Upper lobe of right lung (tissue), 1 donor: ENCODE results near the gene GNMT. TPM values are rescaled to one million over a fixed set of nuclear protein-coding genes. Genes with fewer than 3 reads are reported as not detected.

ENCODE experiments used
- ATAC-seq: fragments of 200-7000 bp; cut with Tn5 transposase; one replicate; pipeline ENCODE4 v1.9.1; 2020; ENCODE audit warnings: mild to moderate bottlenecking, moderate library complexity
- DNase-seq: peaks from one replicate; pipeline ENCODE4 v3.0.0-alpha.2; 2020
- H3K27ac ChIP-seq: fragments of 200-600 bp; one replicate; pipeline ENCODE4 v1.8.0; 2022
- H3K27me3 ChIP-seq: fragments of 200-600 bp; one replicate; pipeline ENCODE4 v1.8.0; 2022; ENCODE audit warnings: mild to moderate bottlenecking
- H3K36me3 ChIP-seq: fragments of 200-600 bp; one replicate; pipeline ENCODE4 v1.8.0; 2022
- H3K4me1 ChIP-seq: fragments of 200-600 bp; one replicate; pipeline ENCODE4 v1.8.0; 2022
- H3K4me3 ChIP-seq: fragments of 200-600 bp; one replicate; pipeline ENCODE4 v1.8.0; 2022; ENCODE audit warnings: mild to moderate bottlenecking
- H3K9me3 ChIP-seq: fragments of 200-600 bp; one replicate; pipeline ENCODE4 v1.8.0; 2022
- intact Hi-C: fragments of 100-400 bp; cut with DNase I; formaldehyde crosslinking; loops from one replicate; pipeline ENCODE4 v1.11.0; 2022
- total RNA-seq: library from RNA; stranded (reverse); fragmentation: NEBNext Ultra II Directional; extraction: Animal tissue kit (Norgen Biotek cat#: 25700); gene quantifications from one replicate; pipeline ENCODE4 v1.2.1, GENCODE V29; 2021
- TF ChIP-seq, protein P1 (sequence below): fragments of 200-600 bp; IDR thresholded peaks from one replicate; pipeline ENCODE4 v1.8.0; 2022; ENCODE audit warnings: antibody characterized with exemption
- donor health status: DM: no; HTN: yes; CAD: no; lungs with severe emphysema.

Gene GNMT
- total RNA-seq, 1 donor from 2014 or later, result 1.4 TPM

DNA sequence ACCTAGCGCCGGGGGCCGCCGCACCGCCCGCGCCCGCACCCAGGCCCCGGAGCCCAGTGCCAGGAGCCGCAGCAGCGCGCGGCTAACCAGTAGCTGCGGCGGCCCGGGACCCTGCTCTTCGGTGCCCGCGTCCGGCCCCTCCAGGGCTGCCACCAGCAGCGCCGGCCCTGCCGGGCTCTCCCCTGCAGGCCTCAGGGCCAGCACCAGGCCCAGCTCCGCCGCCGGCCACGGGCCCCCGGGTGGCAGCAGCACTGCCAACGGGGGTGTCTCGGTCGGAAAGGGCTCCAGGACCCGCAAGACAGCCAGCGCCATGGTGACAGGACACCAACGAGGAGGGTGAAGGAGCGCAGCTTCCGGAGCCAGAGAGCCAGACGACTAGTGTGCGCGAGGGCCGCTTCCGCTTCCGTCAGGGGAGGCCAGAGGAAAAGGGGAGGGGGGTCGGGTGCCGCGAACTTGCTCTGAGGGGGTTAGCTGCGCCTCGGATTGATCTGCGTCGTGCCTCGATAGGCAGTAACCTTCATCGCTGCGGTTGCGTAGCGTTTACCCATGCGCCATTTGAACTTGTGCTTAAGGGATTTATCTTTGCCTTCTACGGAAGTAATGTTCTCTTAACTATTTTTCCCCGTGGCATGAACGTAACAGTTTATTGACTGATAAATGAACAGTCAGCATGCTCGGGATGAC lies 18.4 kb downstream of the GNMT start, which contains the start of gene PEX6:
Gene PEX6 (minus strand): TSS at position 343 of the 684 bp plus-strand sequence. CDS start 31 bp downstream, at position 312.
- intact Hi-C loops, result no loop called here
- Histone ChIP-seq H3K9me3 (no peaks in the 10 kb centered on the region), H3K4me3 (peak within 1 kb of the TSS; percentile 95), H3K27me3 (no peaks in the 10 kb centered on the region), H3K36me3 (no peaks in the 10 kb centered on the region), H3K4me1 (peaks cover 24% of the 10 kb centered on the region), H3K27ac (peak within 1 kb of the TSS; percentile 92)
- DNase-seq (peak; percentile 97), ATAC-seq (peak; percentile 98)
- TF ChIP-seq, protein P1, sequence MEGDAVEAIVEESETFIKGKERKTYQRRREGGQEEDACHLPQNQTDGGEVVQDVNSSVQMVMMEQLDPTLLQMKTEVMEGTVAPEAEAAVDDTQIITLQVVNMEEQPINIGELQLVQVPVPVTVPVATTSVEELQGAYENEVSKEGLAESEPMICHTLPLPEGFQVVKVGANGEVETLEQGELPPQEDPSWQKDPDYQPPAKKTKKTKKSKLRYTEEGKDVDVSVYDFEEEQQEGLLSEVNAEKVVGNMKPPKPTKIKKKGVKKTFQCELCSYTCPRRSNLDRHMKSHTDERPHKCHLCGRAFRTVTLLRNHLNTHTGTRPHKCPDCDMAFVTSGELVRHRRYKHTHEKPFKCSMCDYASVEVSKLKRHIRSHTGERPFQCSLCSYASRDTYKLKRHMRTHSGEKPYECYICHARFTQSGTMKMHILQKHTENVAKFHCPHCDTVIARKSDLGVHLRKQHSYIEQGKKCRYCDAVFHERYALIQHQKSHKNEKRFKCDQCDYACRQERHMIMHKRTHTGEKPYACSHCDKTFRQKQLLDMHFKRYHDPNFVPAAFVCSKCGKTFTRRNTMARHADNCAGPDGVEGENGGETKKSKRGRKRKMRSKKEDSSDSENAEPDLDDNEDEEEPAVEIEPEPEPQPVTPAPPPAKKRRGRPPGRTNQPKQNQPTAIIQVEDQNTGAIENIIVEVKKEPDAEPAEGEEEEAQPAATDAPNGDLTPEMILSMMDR, result no peak

DNA sequence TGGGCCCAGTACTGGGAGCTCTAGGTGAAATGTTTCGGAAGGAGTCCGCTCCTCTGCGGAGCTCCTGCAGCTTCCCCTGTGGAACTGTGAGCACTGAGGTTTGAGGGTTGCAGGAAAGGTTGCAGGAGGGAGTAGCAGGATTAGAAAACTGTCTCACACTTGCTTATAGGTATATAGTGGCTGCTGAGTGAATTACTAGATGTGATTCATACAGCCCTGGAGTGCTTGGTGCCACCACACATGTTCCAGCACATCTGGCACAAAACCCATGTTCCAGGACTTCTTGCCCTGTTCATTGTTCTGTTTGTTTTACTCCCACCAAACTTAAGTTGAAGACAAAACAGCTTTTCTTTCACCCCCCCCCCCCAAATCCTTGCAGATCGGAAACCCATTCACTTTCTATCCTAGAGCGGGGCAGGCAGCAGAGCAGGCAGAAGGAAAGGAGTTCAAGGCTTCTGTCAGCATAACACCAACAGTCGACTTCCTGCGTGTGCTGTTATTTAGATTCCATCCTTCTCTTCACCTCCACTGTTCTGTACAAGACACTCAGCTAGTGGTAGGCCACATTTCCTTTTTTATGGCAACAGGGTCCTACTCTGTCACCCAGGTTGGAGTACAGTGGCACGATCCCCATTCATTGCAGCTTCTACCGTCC lies 19.1 kb downstream of the GNMT start:
- intact Hi-C loops, result no loop called here
- H3K4me3 ChIP-seq, result peak overlapping the region; percentile 95
- no peaks in the 10 kb centered on the region for H3K36me3 ChIP-seq
- H3K27me3 ChIP-seq, result no peaks in the 10 kb centered on the region
- no peaks in the 10 kb centered on the region for H3K9me3 ChIP-seq
- peaks cover 24% of the 10 kb centered on the region for H3K4me1 ChIP-seq
- TF ChIP-seq, protein P1, result no peak
- no peak for ATAC-seq
- no peak for DNase-seq
- peak overlapping the region; percentile 92 for H3K27ac ChIP-seq

DNA sequence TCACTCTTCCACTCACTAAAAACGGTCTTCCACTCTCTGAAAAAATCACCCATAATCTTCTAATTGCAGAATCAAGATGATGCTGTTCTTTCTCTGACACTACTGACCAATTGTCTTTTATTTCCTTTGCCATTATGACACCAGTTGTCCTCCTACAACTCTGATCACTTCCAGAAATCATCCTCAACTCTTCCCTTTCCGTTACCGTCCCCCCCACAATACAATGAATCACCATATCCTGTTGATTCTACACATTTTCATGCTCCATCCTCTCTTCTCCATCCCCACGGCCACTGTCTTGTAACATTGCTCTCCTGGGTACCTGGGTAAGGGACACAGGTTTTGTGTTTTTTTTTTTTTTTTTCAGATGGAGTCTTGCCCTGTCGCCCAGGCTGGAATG lies 21.3 kb downstream of the GNMT start:
- ATAC-seq, result no peak
- no peak overlapping the region for H3K4me3 ChIP-seq
- TF ChIP-seq, protein P1, result no peak
- DNase-seq, result no peak
- H3K4me1 ChIP-seq, result peaks cover 41% of the 10 kb centered on the region
- no peak overlapping the region for H3K27ac ChIP-seq
- no peaks in the 10 kb centered on the region for H3K9me3 ChIP-seq
- no peaks in the 10 kb centered on the region for H3K36me3 ChIP-seq
- intact Hi-C loops, result no loop called here
- no peaks in the 10 kb centered on the region for H3K27me3 ChIP-seq

DNA sequence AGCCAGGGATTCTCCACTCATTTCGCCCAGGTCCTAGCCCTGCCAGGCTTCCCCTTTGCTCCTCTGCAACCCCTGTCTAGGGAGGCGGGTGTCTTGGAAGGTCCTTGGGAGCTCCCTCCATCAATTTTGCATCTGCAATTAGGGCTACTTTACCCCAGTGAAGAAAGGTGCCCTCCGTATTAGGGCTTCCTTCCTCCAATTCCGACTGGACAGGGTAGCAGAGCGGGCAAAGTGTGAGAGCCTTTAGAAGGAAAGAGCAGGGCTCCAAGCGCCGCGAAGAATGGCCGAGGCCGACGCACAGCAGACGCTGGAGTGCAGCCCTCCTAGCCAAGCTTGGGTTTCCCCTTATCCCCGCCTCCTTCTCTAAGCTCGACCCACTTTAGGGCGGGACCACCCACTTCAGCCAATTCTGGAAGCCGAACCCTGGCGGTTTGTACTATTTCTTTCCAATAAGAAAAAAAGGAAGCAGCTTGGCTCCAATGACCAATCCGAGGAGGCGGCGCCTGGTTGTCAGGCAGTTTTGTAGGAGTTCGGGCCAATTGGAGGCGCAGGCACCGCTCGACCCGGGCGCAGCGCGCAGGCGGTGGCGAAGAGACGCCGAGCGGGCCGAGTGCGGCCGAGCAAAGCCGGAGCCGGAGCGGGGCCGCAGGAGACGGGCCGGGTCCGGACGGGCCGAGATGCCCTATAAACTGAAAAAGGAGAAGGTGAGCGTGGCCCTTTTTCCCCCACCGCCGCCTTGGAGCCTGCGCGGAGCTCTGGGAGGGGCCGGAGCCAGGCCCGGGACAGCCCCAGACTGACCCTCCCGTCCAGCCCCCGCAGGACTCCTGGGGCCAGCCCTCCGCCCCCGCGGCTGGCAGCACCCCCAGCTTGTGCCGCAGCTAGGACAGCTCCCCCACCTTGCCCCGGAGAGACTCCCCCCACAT lies 23.7 kb downstream of the GNMT start, which contains the start of gene PPP2R5D:
Gene PPP2R5D (plus strand): TSS at position 570 of the 923 bp plus-strand sequence. CDS start 108 bp downstream, at position 678.
- DNase-seq (peak; percentile 98), ATAC-seq (peak; percentile 97)
- TF ChIP-seq, protein P1, result no peak
- intact Hi-C loops, result no loop called here
- peak within 1 kb of the TSS; percentile 89 for H3K27ac ChIP-seq
- peaks cover 3% of the 10 kb centered on the region for H3K36me3 ChIP-seq
- peak within 1 kb of the TSS; percentile 93 for H3K4me3 ChIP-seq
- peaks cover 47% of the 10 kb centered on the region for H3K4me1 ChIP-seq
- no peaks in the 10 kb centered on the region for H3K9me3 ChIP-seq
- H3K27me3 ChIP-seq, result no peaks in the 10 kb centered on the region

DNA sequence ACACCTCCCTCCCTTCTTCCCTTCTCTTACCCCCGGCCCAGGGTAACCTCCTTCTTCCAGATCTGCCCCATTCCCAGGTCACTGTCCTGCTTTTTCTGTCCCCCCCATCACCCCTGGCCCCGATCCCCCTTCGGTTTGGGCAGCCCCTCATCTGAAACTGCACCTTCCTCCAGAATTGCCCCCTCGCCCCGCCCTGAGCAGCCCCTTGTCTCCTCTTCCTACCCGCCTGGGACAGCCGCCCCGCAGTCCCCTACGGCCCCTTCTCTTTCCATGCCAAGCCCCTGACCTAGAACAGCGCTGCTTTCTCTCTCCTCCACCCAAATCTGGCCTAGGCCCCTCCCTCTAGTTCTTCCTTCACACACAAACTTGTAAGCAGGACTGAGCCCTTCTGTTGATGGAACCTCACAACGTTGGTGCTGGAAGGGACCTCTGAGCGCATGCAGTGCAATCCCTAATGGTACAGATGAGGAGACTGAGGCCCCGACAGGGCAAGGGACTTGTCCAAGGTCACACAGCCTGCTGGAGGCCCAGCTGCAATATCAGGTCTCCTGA lies 24.4 kb downstream of the GNMT start:
- H3K4me3 ChIP-seq, result peak overlapping the region; percentile 93
- H3K27me3 ChIP-seq, result no peaks in the 10 kb centered on the region
- intact Hi-C loops, result no loop called here
- no peak for DNase-seq
- H3K27ac ChIP-seq, result peak overlapping the region; percentile 89
- H3K36me3 ChIP-seq, result peaks cover 10% of the 10 kb centered on the region
- ATAC-seq, result no peak
- TF ChIP-seq, protein P1, result no peak
- no peaks in the 10 kb centered on the region for H3K9me3 ChIP-seq
- H3K4me1 ChIP-seq, result peaks cover 40% of the 10 kb centered on the region
